ENCODE data around the gene PRPSAP1.

DNA sequence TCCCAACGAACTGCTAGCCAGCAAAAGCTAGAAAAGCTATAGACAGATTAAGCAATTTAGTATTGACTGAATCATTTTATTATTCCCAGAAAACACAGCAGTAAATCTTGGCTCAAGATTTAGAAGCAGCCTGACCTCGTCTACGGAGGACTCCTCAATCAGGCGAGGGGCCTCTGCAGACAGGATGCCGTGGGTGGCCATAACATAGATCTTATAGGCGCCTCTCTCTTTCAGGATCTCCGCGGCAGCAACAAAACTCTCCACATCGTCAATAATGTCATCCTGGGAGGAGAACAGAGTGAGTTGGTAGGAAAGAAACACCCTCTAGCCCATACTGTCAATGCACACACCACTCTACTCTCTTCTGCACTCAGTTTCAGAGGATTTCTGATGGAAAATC, 41.0 kb downstream of the PRPSAP1 start:
- TF ChIP-seq, protein P1, sequence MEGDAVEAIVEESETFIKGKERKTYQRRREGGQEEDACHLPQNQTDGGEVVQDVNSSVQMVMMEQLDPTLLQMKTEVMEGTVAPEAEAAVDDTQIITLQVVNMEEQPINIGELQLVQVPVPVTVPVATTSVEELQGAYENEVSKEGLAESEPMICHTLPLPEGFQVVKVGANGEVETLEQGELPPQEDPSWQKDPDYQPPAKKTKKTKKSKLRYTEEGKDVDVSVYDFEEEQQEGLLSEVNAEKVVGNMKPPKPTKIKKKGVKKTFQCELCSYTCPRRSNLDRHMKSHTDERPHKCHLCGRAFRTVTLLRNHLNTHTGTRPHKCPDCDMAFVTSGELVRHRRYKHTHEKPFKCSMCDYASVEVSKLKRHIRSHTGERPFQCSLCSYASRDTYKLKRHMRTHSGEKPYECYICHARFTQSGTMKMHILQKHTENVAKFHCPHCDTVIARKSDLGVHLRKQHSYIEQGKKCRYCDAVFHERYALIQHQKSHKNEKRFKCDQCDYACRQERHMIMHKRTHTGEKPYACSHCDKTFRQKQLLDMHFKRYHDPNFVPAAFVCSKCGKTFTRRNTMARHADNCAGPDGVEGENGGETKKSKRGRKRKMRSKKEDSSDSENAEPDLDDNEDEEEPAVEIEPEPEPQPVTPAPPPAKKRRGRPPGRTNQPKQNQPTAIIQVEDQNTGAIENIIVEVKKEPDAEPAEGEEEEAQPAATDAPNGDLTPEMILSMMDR (IDR thresholded peaks at IDR 0.05) = no peak
- no peak for TF ChIP-seq YY1 (IDR thresholded peaks at IDR 0.05; ENCODE audit: low read depth)
- TF ChIP-seq JUND (IDR thresholded peaks at IDR 0.05) = no peak
- TF ChIP-seq ELF1 (IDR thresholded peaks at IDR 0.05) = no peak
- no peak for TF ChIP-seq SMC3 (IDR thresholded peaks at IDR 0.05; ENCODE audit: low read depth, low read length)
- TF ChIP-seq, protein P2, sequence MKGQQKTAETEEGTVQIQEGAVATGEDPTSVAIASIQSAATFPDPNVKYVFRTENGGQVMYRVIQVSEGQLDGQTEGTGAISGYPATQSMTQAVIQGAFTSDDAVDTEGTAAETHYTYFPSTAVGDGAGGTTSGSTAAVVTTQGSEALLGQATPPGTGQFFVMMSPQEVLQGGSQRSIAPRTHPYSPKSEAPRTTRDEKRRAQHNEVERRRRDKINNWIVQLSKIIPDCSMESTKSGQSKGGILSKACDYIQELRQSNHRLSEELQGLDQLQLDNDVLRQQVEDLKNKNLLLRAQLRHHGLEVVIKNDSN (IDR thresholded peaks at IDR 0.05; ENCODE audit: borderline replicate concordance, low read depth) = no peak
- TF ChIP-seq, protein P3, sequence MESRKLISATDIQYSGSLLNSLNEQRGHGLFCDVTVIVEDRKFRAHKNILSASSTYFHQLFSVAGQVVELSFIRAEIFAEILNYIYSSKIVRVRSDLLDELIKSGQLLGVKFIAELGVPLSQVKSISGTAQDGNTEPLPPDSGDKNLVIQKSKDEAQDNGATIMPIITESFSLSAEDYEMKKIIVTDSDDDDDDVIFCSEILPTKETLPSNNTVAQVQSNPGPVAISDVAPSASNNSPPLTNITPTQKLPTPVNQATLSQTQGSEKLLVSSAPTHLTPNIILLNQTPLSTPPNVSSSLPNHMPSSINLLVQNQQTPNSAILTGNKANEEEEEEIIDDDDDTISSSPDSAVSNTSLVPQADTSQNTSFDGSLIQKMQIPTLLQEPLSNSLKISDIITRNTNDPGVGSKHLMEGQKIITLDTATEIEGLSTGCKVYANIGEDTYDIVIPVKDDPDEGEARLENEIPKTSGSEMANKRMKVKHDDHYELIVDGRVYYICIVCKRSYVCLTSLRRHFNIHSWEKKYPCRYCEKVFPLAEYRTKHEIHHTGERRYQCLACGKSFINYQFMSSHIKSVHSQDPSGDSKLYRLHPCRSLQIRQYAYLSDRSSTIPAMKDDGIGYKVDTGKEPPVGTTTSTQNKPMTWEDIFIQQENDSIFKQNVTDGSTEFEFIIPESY (IDR thresholded peaks at IDR 0.05; ENCODE audit: borderline replicate concordance, low read depth) = no peak
- TF ChIP-seq, protein P4, sequence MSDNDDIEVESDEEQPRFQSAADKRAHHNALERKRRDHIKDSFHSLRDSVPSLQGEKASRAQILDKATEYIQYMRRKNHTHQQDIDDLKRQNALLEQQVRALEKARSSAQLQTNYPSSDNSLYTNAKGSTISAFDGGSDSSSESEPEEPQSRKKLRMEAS (IDR thresholded peaks at IDR 0.05; ENCODE audit: low read depth) = no peak
- TF ChIP-seq POLR2AphosphoS5 (IDR thresholded peaks at IDR 0.05; ENCODE audit: low read depth, low read length) = no peak
- TF ChIP-seq EZH2phosphoT487 (IDR thresholded peaks at IDR 0.05; ENCODE audit: borderline replicate concordance, low read depth) = no peak
- TF ChIP-seq GABPA (IDR thresholded peaks at IDR 0.05; ENCODE audit: low read depth) = no peak
- TF ChIP-seq RCOR1 (IDR thresholded peaks at IDR 0.05; ENCODE audit: low read length) = no peak
- no peak for TF ChIP-seq MXI1 (IDR thresholded peaks at IDR 0.05; ENCODE audit: low read depth, low read length)
- TF ChIP-seq, protein P5, sequence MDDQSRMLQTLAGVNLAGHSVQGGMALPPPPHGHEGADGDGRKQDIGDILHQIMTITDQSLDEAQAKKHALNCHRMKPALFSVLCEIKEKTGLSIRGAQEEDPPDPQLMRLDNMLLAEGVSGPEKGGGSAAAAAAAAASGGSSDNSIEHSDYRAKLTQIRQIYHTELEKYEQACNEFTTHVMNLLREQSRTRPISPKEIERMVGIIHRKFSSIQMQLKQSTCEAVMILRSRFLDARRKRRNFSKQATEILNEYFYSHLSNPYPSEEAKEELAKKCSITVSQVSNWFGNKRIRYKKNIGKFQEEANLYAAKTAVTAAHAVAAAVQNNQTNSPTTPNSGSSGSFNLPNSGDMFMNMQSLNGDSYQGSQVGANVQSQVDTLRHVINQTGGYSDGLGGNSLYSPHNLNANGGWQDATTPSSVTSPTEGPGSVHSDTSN (IDR thresholded peaks at IDR 0.05) = no peak

All from SK-N-SH (cell line).